GM19328 (cell line): Measurements from ENCODE around the gene RPAP2.
"Not testable (repeated sequence)": the region's sequence is repeated elsewhere in the genome, so short reads cannot be mapped to it uniquely, and the experiment has no call there.

Source experiments
- ATAC-seq: cut with Tn5 transposase; IDR thresholded peaks from one replicate; pipeline ENCODE4 v1.9.1; 2021; ENCODE audit warnings: mild to moderate bottlenecking, moderate library complexity; ENCODE audit not compliant: unreplicated experiment

The RPAP2 gene

DNA sequence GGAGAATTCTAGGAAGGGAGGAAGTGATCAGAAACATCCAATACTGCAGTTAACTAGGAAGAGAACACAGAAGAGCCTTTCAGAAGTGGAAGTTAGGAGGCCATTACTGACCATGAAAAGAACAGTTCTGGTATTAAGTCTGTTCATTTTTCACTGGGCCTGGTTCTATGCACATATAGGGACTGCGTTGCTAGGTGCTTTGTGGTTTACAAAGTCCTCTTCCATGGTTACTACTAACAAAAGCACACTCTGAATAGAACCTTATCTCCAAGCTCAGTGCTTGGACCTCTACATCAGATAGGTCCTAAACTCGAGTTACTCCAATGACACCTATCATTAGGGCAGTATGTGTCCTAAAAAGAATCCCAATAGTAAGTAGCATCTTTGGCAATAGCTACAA is 75.4 kb downstream of the RPAP2 start:
- no peak for ATAC-seq

DNA sequence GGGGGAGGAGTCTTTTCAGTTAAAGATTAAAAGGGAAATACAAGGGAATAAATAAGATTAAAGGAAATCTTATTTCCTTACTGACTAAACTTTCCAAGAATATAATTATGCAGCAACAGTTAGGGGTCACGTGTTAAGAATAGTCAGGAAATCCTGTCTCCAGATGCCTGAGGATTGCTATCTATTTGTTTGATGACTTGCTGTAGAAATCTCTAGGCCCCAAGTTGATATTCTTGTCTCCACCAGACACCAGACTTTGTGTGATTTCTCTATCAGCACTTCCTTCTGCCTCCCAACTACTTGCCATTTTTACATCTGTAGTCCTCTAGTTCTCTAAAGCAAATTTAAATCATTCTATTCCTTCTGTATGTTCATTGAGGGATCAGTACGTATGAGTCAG is 77.5 kb downstream of the RPAP2 start:
- no peak for ATAC-seq

DNA sequence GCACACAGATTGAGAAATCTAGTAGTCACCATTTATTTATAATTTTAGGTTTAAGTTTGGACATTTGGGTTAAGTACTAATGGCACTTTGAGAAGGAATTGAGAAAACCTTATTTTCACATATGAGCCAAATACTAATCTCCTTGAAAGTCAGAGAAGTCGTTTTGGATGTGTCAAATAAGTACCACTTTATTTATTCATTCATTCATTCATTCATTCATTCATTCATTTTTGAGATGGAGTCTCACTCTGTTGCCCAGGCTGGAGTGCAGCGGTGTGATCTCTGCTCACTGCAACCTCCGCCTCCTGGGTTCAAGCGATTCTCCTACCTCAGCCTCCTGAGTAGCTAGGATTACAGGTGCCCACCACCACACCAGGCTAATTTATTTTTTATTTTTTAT is 79.1 kb downstream of the RPAP2 start:
- ATAC-seq, result not testable (repeated sequence)

DNA sequence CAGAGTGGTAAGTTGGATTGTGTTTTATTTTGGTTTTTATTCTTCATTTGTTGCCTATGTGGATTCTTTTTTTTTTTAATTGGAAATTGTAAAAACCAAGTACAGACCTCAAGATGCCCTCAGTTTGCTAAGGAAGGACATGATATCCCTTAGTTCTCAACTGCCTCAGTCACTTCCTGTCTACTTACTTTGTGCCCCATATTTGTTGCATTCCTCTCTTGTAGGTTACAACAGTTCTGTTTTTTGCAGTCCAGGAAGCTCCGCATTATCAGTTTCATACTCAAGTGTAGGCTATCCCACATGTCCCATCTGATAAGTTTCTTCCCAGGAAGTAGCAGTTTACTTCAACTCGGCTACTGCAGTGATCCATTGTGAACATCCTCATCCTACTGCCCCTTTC is 82.0 kb downstream of the RPAP2 start:
- no peak for ATAC-seq

DNA sequence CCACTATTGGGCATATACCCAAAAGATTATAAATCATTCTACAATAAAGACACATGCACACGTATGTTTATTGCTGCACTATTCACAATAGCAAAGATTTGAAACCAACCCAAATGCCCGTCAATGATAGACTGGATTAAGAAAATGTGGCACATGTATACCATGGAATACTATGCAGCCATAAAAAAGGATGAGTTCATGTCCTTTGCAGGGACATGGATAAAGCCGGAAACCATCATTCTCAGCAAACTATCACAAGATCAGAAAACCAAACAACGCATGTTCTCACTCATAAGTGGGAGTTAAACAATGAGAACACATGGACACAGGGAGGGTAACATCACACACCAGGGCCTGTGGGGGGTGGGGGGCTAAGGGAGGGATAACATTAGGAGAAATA is 95.1 kb downstream of the RPAP2 start:
- ATAC-seq, result not testable (repeated sequence)

DNA sequence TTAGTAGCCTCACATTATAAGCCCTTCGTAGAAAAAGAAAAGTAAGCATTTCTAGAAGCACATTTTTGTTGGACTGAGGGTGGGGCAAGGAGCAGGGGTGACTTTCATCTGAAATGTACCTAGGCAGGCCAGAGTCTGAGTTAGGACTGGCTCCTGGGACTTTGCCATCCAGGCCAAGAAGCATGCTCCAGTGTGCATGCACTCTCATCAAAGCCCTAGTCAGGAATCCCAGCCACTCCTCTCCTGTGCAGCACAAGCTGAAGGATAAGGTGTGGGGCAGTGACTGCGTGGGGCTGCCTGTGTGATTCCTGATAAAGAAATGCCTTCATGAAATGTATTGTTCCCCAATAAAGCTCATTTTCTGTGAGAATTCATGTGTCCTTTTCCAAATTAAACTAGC is 99.7 kb downstream of the RPAP2 start:
- no peak for ATAC-seq

DNA sequence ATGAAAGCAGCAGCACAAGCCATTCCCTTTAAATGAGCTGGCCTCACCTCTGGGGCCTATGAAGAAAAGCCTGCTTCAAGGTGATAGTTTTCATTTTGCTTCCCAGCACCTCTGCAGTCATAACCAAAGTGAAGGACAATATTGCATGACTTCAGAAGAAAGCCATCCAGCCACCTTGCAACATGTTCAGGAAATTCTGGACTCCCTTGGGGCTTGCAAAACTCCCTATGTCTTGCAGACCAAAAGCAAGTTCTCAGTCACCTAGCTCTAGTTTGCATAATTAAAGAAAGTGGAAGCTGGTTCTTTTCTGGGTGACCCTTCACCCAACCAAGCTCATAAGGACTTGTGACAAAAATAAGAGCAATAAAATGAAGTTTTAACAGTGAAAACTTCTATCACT is 100.2 kb downstream of the RPAP2 start:
- peak; percentile 73 for ATAC-seq

DNA sequence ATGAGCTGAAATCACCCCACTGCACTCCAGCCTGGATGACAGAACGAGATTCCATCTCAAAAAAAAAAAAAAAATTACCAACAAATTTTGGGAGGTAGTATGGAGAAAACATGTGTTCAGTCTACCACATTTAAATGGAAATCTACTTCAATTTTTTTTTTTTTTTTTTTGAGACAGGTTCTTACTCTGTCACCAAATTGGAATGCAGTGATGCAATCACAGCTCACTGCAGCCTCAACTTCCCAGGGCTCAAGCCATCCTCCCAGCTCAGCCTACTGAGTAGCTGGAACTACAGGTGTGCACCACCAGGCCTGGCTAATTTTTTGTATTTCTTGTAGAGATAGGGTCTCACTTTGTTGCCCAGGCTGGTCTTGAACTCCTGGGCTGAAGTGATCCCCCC is 105.8 kb downstream of the RPAP2 start:
- no peak for ATAC-seq

DNA sequence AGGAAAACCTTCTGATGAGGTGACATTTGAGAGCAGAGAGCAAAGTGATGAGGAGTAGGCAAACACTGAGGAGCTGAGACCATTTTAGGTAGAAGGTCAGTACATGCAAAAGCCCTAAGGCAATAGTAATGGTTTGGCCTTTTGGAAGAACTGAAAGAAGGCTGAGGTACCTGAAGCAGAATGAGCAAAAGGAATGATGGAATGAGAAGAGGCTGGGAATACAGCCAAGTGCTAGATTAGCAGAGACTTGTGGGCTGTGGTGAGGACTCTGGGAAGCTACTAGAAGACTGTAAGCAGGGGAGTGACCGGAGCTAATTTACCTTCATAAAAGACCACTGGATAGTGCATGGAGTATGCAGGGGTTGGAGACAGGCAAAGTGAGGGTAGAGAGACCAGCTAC is 110.0 kb downstream of the RPAP2 start:
- ATAC-seq, result no peak

DNA sequence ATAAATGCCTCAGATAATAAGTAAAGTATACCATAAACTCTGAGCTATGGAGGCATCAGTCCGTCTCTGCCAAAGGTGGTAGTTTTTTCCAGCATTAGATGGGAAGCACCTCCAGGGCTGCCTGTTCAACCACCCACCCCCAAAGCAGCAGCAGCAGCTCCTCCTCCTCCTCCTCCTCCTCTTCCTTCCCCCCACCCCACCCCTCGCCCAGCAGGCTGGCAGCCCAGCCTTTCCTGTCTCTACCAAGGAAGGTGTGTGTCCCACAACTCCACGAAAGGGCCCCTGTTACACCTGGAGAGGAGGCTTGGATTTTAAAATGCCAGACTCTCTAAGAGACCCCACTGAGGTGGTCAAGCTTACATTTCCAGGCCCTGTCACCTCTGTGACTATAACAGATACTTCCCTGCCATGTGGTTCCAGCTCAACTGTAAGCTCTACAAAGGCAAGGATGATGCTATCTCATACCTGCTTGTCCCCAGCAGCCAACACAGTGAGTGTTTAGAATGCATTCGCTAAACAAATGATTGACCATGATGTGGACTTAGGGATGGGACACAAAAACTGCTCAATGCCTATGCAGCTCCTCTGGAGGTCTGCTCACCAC is 111.2 kb downstream of the RPAP2 start:
- ATAC-seq, result no peak

DNA sequence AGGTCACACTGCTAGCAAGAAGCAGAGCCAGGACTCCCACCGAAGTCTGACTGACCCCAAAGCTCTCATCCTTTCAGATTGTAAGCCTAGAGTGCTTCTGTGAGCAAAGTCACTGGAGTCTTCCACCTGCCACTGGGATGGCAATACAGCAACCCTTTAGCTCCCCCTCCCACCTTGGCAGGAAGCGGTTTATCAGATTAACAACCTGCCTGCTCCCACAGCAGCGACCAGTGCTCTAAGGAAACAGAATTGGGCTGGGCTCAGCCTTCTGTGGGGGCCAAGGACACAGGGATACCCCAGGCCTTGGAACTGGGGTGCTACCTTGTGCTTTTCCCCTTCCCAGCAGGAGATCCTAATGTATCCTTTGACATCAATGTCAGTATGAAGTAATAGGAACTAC is 111.8 kb downstream of the RPAP2 start:
- ATAC-seq, result no peak

DNA sequence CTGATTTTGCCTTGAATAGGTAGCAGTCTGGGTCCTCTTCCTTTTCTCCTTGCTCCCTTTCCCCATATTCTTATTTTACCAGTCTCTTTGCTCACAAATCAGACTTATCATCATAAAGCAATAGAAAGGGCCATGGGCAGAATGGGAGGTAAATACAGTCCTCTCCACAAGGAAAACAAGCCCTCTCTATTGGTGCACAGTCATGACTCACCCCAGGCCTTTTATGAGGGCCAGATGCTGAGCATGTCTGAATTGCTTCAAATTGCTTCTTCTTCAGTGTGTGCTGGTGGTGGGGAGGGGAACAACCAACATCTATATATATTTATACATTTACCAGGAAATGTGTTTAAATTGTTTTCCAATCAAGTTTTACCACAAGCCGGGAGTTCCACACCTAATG is 112.7 kb downstream of the RPAP2 start:
- no peak for ATAC-seq

DNA sequence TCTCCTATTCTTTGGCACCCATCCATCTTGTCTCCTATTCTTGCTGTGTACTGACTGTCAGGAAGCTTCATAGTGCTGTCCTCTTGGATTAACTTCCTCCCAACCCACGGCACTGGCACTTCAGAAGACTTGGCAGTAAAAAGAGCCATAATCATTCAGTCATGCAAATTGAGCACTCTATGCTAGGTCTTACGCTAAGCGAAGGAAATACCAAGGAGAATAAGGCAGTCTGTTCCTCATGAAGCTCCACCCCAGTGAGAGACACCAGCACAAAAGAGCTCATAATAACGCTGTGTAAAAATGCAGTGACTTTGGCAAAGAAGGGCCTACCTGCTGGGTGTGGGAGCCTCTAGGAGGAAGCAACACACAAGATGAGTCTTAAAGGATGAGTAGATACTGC is 120.8 kb downstream of the RPAP2 start:
- ATAC-seq, result no peak

DNA sequence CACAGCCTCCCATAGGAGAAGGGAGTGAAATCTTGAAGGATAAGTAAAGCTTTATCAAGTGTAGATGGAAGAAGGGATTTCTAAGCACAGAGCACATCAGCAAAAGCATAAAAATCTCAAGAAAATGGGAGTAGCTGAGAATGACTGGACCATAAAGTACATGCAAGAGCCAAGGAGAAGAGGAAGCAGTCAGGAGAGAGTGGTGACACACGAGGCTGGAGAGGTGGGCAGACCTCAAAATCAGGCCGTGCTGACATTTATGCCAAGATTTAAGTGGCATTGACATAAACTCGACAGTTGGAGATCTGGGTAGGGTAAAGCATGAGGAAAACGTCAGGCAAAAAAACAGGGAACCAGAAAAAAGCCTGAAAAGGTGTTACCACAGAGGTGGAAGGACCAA is 125.5 kb downstream of the RPAP2 start:
- ATAC-seq, result no peak

DNA sequence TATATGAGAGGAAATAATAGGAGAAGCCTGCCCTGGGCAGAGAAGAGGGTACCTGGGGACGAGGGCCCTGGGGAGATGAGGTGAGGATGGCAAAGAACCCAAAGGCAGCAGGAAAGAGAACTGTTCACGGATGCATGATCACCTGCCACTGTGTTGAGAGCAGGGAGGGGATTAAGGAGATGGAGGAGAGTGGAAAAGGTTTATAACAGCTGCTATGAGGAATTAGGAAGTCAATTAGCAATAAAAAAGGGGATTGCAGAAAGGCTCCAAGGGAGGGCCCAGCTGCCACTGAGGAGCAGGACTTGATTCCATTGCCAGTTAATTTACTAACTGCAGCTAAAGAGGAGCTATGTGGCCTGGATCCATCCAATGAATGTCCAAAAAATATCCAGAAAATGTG is 126.8 kb downstream of the RPAP2 start:
- ATAC-seq, result no peak

DNA sequence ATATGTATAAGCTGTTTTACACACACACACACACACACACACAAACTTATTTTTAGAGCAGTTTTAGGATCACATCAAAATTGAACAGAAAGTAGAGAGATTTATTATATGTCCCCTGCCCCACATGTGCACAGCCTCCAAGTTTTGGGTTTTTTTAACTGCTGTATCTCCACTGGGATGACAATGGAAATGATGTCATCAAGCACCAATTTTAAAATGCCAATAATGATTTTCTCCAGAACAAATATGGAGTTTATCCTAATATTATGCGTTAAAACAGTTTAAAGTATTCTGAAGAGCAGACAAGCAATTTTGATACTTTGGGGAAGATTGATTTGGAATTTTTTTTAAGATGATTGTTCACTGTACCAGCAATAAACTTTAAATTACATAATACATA is 131.2 kb downstream of the RPAP2 start:
- ATAC-seq, result no peak

DNA sequence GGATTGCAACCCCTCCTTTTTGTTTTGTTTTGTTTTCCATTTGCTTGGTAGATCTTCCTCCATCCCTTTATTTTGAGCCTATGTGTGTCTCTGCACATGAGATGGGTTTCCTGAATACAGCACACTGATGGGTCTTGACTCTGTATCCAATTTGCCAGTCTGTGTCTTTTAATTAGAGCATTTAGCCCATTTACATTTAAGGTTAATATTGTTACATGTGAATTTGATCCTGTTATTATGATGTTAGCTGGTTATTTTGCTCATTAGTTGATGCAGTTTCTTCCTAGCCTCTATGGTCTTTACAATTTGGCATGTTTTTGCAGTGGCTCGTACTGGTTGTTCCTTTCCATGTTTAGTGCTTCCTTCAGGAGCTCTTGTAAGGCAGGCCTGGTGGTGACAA is 135.7 kb downstream of the RPAP2 start:
- ATAC-seq, result not testable (repeated sequence)

DNA sequence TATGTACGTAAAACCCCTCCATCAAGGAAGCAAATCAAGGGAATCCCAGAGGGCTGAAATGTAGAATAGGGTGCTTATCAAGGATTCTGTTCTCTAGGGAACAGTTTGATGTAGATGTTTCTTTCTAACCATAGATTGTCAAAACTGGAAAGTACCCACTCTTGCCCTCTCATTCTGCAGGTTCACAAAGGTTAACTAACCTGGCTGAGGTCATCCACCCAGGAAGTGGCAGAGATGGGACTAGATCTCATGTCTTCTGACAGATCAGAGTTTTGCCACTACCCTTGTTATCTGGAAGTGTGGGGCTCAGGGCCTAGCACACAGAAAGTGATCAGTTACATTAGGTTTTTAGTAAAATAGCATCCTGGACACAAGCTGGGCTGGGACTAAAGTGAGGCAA is 140.4 kb downstream of the RPAP2 start:
- ATAC-seq, result no peak

DNA sequence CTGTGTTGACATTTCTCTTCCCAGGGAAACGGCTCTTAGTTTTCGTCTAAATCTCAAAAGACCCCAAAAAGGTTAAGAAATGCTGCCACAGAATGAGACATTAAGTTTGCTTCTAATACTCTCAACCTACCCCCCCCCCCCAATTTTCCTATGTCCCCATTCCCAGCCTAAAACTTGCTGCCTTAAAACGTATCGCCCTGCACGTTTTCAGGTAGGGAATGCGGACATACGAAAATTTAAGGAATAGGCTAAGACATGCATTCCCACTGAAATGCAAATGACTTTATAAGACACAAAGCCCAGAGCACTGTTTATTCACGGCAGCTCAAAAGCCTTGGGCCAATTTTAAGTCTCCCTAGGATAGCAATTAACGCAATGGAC is 142.4 kb downstream of the RPAP2 start:
- ATAC-seq, result no peak

DNA sequence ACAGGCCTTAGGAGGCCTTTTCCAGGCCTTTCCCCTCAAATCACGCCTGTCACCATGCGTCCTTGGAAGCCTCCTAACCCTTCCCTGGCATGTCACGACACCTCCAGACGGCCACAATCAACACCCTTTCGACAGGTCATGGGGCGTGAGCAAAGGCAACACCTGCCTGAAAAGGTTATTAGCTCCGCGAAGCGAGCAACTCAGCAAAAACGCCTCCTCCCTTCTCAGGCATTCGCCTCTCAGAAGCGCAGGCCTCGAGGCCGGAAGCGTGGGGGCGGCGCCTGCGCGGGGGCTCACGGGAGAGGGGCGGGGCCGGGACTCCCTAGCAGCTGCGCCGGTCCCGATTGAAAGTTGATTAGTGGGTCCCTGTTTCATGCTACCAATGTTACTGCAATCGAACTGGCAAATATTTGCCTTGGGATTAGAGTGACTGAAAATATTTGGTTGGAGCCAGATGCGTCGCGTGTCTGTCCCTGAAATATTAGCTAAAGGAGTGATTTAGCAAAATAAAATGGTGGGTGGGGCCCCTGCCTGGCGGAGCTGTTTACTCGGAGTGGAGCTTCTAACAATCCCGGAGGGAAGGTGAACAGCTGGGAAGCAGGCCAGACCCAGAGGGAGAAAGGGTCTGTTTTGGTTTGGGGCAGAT is 143.0 kb downstream of the RPAP2 start:
- no peak for ATAC-seq

DNA sequence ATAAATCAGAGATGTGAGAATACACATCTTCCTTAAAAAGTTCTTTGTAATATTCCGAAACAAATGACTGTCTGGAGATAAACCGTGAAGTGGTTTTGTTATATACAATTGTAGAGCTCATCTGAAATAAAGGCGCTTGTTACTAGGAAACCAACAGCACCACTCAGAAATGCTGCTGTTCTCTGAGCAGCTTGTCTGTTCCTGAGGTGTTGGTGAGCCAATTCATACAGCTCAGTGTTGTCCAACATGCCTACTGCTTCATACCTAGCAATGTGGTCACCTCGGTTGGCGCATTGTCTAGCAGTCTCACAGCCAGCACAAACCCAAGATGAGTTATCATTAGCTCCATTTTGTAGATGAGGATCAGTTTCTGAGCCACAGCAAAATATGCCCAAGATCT is 143.5 kb downstream of the RPAP2 start:
- no peak for ATAC-seq

DNA sequence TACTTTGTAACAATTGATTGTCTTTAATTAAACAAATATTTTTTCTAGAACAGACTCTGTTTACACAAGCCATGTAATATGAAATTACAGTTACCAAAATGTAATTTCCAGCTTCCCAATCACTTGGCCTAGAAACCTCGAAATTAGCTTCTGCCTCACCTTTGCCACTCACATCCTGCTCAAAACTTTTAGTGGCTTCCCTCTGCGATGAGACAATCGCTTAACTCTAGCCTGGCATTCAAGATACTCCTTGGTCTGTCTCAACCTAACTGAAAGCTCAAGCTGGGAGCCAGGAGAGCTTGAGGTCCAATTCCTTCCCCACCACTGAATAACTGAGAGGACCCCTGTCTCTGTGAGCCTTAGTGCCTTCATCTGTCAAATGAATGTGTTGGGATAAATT is 145.0 kb downstream of the RPAP2 start:
- ATAC-seq, result no peak

DNA sequence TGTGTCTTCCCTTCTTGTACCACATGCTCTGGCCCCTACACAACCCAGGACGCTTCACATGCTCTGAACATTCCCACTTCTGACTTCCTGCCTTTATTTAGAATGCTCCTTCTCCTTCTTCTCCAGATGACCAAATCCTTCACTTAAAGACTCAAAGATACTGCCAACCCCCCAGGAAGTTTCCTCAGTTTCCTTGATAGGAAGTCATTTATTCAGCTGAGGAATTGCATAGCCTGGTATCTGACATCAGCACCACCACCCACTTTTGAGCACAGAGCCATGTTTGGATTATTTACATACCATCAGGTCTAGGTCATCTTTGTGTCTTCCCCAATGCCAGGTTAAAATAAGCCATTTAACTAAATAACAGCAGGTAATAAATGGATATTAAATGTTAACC is 145.5 kb downstream of the RPAP2 start:
- ATAC-seq, result no peak
